ENCODE results near the gene ABO. TPM values are rescaled to one million over a fixed set of nuclear protein-coding genes. Genes with fewer than 3 reads are reported as not detected.

Gene ABO
- total and polyA plus RNA-seq, 2 donors (not counting 1 experiment from before 2014, with no cell fraction given), result not detected

DNA sequence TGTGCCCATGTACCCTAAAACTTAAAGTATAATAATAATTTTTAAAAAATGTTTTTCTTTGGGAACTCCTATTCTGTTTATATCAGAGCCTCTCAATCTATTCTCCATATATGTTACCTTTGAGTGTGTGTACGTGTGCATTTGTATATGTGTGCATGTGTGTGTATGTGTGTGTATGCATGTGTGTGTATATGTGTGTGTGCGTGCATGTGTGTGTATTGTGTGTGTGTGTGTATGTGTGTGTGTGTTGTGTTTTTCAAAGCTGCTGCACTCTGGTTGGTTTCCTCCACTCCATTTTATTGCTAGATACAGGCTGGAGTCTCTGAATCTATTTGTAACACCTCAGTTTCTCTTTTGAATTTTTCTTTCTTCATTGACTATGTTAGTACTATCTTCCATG lies 41.0 kb upstream of the ABO start:
- no peak overlapping the region for H3K4me2 ChIP-seq (replicated peaks; ENCODE audit: low read depth, low read length, poor library complexity, severe bottlenecking)
- ChIA-PET CTCF (no interaction called here), POLR2A (no interaction called here)
- no peaks in the 10 kb centered on the region for H3K79me2 ChIP-seq (ENCODE audit: control insufficient read depth, insufficient read depth, low read length)
- H2AFZ ChIP-seq (ENCODE audit: insufficient read depth, low read depth, low read length, poor library complexity, severe bottlenecking), result no peak overlapping the region
- no peaks in the 10 kb centered on the region for H3K27me3 ChIP-seq (replicated peaks in 1 of 4; ENCODE audit: control extremely low read depth in 1 of 4, control insufficient read depth in 3 of 4, insufficient read depth in 4 of 4, low read length in 3 of 4)
- intact Hi-C loops (cut with micrococcal nuclease), result no loop called here
- no peaks in the 10 kb centered on the region for H3K4me1 ChIP-seq (ENCODE audit: control insufficient read depth in 2 of 2, insufficient read depth in 2 of 2, low read length in 2 of 2)
- no peaks in the 10 kb centered on the region for H3K9me3 ChIP-seq (ENCODE audit: control extremely low read depth in 1 of 3, control insufficient read depth in 2 of 3, insufficient read depth in 1 of 3, low read length in 2 of 3)
- no peak overlapping the region for H3K9ac ChIP-seq (ENCODE audit: low read length)
- H3K27ac Mint-ChIP-seq, result no peak overlapping the region
- peaks cover 3% of the 10 kb centered on the region for H3K27me3 Mint-ChIP-seq
- DNase-seq, result no peak
- H3K4me1 Mint-ChIP-seq, result no peaks in the 10 kb centered on the region
- no peak overlapping the region for H3K4me3 Mint-ChIP-seq
- no peaks in the 10 kb centered on the region for H3K36me3 ChIP-seq (replicated peaks in 1 of 2; ENCODE audit: control extremely low read depth in 1 of 2, control insufficient read depth in 1 of 2, extremely low read depth in 1 of 2, insufficient read depth in 2 of 2, low read length in 1 of 2)
- no peak overlapping the region for H3K4me3 ChIP-seq (ENCODE audit: control extremely low read depth in 1 of 5, extremely low read depth in 1 of 5, insufficient read depth in 1 of 5, low read depth in 2 of 5, low read length in 4 of 5)
- no peak for ATAC-seq (ENCODE audit: low read depth)
- no peaks in the 10 kb centered on the region for H4K20me1 ChIP-seq (ENCODE audit: control insufficient read depth, insufficient read depth, low read length, poor library complexity, severe bottlenecking)
- no peak overlapping the region for H3K27ac ChIP-seq (ENCODE audit: low read length in 2 of 2)
- 100% methylated on average over 1 of the region's 2 CpGs for WGBS (ENCODE audit: insufficient coverage)
- no peaks in the 10 kb centered on the region for H3K9me3 Mint-ChIP-seq (ENCODE audit: insufficient read depth)
- TF ChIP-seq, protein P1, sequence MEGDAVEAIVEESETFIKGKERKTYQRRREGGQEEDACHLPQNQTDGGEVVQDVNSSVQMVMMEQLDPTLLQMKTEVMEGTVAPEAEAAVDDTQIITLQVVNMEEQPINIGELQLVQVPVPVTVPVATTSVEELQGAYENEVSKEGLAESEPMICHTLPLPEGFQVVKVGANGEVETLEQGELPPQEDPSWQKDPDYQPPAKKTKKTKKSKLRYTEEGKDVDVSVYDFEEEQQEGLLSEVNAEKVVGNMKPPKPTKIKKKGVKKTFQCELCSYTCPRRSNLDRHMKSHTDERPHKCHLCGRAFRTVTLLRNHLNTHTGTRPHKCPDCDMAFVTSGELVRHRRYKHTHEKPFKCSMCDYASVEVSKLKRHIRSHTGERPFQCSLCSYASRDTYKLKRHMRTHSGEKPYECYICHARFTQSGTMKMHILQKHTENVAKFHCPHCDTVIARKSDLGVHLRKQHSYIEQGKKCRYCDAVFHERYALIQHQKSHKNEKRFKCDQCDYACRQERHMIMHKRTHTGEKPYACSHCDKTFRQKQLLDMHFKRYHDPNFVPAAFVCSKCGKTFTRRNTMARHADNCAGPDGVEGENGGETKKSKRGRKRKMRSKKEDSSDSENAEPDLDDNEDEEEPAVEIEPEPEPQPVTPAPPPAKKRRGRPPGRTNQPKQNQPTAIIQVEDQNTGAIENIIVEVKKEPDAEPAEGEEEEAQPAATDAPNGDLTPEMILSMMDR (IDR thresholded peaks at IDR 0.05), result no peak
- no peak for TF ChIP-seq EZH2 (IDR thresholded peaks at IDR 0.05; ENCODE audit: borderline replicate concordance, insufficient read depth, low read depth, low read length, poor library complexity, severe bottlenecking)

DNA sequence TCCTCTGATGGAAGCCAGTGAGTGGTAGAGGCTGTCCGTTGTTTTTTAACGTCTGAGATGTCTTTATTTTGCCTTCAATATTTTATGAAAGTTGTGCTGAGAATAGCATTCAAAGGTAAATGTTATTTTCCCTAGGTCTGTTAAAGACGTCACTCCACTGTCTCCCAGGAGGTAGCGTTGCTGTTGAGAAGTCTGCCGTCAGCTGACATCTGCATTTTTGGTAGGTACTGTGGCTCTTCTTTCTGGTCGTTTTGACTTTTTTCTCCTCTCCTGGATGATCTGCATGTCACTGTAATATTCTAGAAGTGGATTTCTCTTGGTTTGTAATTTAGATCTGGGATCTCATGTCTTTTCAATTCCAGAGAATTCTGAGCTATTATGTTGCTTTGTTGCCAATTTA lies 34.6 kb upstream of the ABO start:
- Histone ChIP-seq H4K20me1 (ENCODE audit: control insufficient read depth, insufficient read depth, low read length, poor library complexity, severe bottlenecking) (no peaks in the 10 kb centered on the region), H3K4me1 (ENCODE audit: control insufficient read depth in 2 of 2, insufficient read depth in 2 of 2, low read length in 2 of 2) (no peaks in the 10 kb centered on the region), H2AFZ (ENCODE audit: insufficient read depth, low read depth, low read length, poor library complexity, severe bottlenecking) (no peak overlapping the region), H3K27me3 (replicated peaks in 1 of 4; ENCODE audit: control extremely low read depth in 1 of 4, control insufficient read depth in 3 of 4, insufficient read depth in 4 of 4, low read length in 3 of 4) (no peaks in the 10 kb centered on the region), H3K9me3 (ENCODE audit: control extremely low read depth in 1 of 3, control insufficient read depth in 2 of 3, insufficient read depth in 1 of 3, low read length in 2 of 3) (no peaks in the 10 kb centered on the region), H3K4me2 (replicated peaks; ENCODE audit: low read depth, low read length, poor library complexity, severe bottlenecking) (no peak overlapping the region), H3K36me3 (replicated peaks in 1 of 2; ENCODE audit: control extremely low read depth in 1 of 2, control insufficient read depth in 1 of 2, extremely low read depth in 1 of 2, insufficient read depth in 2 of 2, low read length in 1 of 2) (no peaks in the 10 kb centered on the region), H3K9ac (ENCODE audit: low read length) (no peak overlapping the region), H3K79me2 (ENCODE audit: control insufficient read depth, insufficient read depth, low read length) (no peaks in the 10 kb centered on the region), H3K27ac (ENCODE audit: low read length in 2 of 2) (no peak overlapping the region), H3K4me3 (ENCODE audit: control extremely low read depth in 1 of 5, extremely low read depth in 1 of 5, insufficient read depth in 1 of 5, low read depth in 2 of 5, low read length in 4 of 5) (no peak overlapping the region)
- no peak for TF ChIP-seq EZH2 (IDR thresholded peaks at IDR 0.05; ENCODE audit: borderline replicate concordance, insufficient read depth, low read depth, low read length, poor library complexity, severe bottlenecking)
- TF ChIP-seq, protein P1 (IDR thresholded peaks at IDR 0.05), result no peak
- Mint-ChIP-seq H3K27ac (no peak overlapping the region), H3K4me1 (no peaks in the 10 kb centered on the region), H3K4me3 (no peak overlapping the region), H3K27me3 (peaks cover 22% of the 10 kb centered on the region), H3K9me3 (ENCODE audit: insufficient read depth) (no peaks in the 10 kb centered on the region)
- no peak for ATAC-seq (ENCODE audit: low read depth)
- no peak for DNase-seq
- ChIA-PET CTCF (no interaction called here), POLR2A (no interaction called here)
- intact Hi-C loops (cut with micrococcal nuclease), result no loop called here
- WGBS (ENCODE audit: insufficient coverage), result 100% methylated on average over 3 of the region's 6 CpGs

Measured in B cell (primary cell).